Adrenal gland (tissue), 5 donors: Measurements from ENCODE around the gene PKD2L2.

Source experiments
- POLR2A ChIP-seq, 2 donors: fragments of 450-650 bp; IDR thresholded peaks; one replicate each; pipeline ENCODE4 v1.6.1; 2017; ENCODE audit warnings: antibody characterized with exemption in 2 of 2, mild to moderate bottlenecking in 2 of 2, moderate library complexity in 1 of 2
- TF ChIP-seq, protein P1 (sequence below), 6 experiments: fragments of 450-650 bp in 4 of 6; fragments of 200-600 bp in 2 of 6; sonication (generic) in 1 of 6; IDR thresholded peaks; 1 replicate in 5 of 6; 2 replicates in 1 of 6; pipeline versions ENCODE4 v1.5.1 to v1.8.0; 2016 to 2021; ENCODE audit warnings: antibody characterized with exemption in 6 of 6, mild to moderate bottlenecking in 2 of 6, moderate library complexity in 1 of 6
- donor health status: DM: no; HTN: no; CAD: no.

- TF ChIP-seq, protein P1, sequence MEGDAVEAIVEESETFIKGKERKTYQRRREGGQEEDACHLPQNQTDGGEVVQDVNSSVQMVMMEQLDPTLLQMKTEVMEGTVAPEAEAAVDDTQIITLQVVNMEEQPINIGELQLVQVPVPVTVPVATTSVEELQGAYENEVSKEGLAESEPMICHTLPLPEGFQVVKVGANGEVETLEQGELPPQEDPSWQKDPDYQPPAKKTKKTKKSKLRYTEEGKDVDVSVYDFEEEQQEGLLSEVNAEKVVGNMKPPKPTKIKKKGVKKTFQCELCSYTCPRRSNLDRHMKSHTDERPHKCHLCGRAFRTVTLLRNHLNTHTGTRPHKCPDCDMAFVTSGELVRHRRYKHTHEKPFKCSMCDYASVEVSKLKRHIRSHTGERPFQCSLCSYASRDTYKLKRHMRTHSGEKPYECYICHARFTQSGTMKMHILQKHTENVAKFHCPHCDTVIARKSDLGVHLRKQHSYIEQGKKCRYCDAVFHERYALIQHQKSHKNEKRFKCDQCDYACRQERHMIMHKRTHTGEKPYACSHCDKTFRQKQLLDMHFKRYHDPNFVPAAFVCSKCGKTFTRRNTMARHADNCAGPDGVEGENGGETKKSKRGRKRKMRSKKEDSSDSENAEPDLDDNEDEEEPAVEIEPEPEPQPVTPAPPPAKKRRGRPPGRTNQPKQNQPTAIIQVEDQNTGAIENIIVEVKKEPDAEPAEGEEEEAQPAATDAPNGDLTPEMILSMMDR (IDR thresholded peaks at IDR 0.05), result no peak
- TF ChIP-seq POLR2A (IDR thresholded peaks at IDR 0.05), result no peak
Measured at GRCh38 chr5:137937994-137938750, 48.9 kb downstream of the PKD2L2 start.
